KG1 (cell line): ENCODE measurements around the gene AQP7.
"Not testable (repeated sequence)": the region's sequence is repeated elsewhere in the genome, so short reads cannot be mapped to it uniquely, and the experiment has no call there.

Experiments used
- DNase-seq: peaks from one replicate; lab custom pipeline; 2025; lab: John Stamatoyannopoulos, UW

Gene AQP7

DNA sequence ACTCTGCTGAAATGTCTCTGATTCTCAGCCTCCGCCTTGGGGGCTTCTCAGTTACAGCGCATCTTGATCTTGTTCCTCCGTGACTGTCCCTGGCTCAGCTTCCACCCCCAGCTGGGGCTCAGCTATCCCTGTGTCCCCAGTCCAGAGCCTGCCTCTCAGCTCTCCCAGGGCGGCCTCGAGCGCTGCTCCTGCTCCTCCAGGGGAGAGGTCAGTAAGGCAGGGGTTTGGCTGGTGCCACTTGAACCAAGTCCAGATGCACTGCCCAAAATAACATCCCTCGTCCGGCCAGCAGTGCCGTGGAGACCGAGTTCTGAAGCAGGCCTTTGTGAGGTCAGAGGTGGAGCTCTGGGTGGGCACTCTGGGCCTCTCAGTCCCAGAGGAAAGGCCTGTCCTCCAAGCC, at the start of gene AQP7:
Gene AQP7, minus strand, starts transcription at position 198 of the 400 bp plus-strand sequence. CDS start 1,306 bp downstream, outside the sequence.
- DNase-seq, result not testable (repeated sequence)

- no peak for DNase-seq
Observed at GRCh38 chr9:33450621-33451146, 48.3 kb upstream of the AQP7 start.

DNA sequence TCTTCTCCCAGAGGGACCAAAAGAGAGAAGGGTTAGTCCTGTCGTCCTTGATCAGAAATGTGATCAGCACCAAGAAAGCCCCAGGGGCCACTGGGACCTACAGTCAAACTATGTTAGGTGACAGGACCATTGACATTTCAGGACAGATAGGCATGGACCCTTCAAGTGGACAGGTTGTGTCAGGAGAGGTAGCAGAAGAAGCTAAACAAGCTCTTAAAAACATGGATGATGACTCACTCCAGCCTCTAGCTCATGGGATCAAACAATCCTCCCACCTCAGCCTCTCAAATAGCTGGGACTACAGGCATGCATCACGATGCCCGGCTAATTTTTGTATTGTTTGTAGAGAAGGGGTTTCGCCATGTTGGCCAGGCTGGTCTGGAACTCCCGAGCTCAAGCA, 47.3 kb upstream of the AQP7 start:
- no peak for DNase-seq

DNA sequence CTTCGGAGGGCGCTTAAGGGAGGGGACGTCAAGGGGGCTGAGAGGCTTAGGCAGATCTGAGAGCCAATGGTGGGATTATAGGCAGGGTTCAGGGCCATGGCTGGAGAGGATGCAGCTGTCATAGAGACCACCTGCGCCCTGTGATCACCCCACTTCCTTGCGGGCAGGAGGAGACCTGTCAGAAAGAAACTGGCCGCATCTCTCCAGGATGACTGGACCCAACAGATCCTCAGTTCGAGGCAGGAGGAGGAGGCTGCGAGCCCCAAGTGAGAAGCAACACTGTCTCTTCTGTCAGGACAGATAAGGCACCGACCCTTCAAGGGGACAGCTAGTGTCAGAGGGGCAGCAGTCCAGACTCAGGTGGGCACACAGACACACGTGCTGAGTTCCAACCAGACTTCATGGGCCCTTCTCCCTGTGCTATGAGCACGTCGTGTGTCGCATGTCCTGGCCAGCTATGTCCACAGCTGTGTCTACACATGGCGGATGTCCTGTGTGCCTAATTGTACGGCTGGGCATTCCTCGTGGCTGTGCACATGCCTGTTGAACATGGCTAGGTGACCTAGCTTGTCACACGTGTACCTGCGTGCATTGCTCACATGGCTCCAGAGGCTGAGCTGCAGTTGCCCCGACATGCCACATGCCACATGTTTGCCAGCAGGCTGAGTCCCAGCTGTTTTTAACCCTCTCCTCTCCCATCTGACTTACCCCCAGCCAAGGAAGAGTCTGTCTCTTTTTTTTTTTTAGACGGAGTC, 45.6 kb upstream of the AQP7 start:
- DNase-seq, result no peak

GRCh38 chr9:33446946-33447798, 44.8 kb upstream of the AQP7 start, which contains the start of gene AQP3:
AQP3 (minus strand) TSS chr9:33447593; CDS start chr9:33447530, 63 bp downstream.
- no peak for DNase-seq

GRCh38 chr9:33446240-33446945, 44.0 kb upstream of the AQP7 start:
- no peak for DNase-seq

- DNase-seq, result no peak
Observed at GRCh38 chr9:33445389-33446239, 43.2 kb upstream of the AQP7 start.

GRCh38 chr9:33443464-33444154, 41.2 kb upstream of the AQP7 start:
- DNase-seq, result no peak

DNA sequence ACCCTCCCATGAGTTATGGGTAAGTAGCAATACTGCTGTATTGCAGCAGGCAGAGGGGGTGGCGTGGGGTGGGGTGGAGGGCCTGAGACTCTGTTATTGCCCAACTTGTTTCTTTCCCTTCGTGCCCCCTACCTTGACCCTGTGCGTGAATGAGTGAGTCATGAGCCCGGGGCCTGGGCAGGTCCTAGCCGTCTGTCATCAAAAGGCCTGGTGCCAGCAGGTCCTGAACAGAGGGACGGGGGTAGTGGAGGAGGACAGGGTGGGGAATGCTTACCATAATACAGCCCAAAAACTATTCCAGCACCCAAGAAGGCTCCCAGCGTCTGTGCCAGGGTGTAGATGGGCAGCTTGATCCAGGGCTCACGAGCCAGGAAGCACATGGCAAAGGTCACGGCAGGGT, 40.7 kb upstream of the AQP7 start:
- DNase-seq, result no peak

DNA sequence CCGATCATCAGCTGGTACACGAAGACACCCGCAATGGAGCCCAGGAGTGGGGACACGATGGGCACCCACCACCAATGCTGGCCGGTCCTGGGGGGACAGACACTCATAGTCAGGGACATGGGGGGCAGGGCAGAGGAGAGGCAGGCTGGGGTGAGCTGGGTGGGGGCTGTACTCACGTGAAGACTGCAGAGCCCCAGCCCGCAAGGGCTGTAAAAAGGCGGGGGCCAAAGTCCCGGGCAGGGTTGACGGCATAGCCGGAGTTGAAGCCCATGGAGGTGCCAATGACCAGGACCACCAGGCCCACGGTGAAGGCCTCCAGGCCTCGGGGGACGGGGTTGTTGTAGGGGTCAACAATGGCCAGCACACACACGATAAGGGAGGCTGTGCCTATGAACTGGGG, 39.8 kb upstream of the AQP7 start:
- no peak for DNase-seq

DNA sequence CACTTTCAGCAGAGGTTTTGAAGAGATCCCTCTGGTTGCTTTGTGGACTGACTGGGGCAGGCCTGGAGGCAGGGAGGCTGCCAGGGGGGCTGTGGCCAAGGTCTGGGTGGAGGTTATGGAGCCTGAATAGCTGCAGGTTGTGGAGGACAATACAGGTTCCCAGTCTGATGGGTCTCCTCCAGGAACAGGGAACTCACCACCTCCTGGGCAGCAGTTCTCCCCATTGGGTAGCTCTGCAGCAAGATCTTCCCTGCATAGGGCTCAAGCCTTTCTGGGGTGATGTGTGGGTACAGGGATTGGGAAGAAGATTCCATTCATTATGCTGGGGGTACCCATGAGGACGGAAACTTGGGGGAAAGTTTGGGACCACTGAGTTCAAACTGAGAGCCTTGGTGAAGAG, 38.2 kb upstream of the AQP7 start:
- DNase-seq, result no peak

DNA sequence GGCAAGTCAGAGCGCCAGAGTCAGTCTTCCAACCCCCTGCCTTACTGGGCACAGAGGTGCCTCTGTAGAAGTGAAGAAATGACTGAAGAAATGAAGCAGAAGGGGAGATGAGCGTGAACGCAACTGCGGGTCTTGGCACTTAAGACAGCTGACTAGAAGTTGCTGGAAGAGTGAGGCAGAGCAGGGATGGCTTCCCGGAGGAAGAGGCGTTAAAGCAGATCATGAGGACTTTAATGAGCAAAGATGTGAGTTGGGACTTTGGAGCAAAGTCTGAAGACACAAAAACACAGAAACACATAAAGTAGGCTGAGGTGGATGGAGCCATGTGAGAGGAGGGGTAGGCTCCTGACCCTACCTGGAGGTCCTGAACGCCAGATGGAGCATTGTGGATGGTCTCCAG, 37.8 kb upstream of the AQP7 start:
- no peak for DNase-seq

DNA sequence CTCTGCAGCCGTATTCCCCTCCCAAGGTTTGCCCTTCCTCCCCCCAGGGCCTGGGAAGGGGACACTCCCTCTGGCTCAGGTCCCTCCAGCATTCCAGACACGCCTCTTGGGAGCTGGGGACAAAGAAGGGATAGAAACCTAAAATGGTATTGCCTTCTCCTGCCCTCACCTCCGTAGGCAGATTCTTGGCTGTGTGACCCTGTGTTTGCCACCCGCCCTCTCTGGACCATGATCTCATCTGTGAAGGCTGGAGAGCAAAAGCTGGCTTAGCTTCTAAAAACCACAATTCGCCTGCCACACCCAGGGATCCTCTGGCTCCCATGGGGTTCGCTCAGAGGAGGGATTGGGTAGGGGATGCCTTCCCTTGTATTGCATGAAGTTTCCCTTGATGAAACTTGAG, 37.4 kb upstream of the AQP7 start:
- DNase-seq, result no peak

DNA sequence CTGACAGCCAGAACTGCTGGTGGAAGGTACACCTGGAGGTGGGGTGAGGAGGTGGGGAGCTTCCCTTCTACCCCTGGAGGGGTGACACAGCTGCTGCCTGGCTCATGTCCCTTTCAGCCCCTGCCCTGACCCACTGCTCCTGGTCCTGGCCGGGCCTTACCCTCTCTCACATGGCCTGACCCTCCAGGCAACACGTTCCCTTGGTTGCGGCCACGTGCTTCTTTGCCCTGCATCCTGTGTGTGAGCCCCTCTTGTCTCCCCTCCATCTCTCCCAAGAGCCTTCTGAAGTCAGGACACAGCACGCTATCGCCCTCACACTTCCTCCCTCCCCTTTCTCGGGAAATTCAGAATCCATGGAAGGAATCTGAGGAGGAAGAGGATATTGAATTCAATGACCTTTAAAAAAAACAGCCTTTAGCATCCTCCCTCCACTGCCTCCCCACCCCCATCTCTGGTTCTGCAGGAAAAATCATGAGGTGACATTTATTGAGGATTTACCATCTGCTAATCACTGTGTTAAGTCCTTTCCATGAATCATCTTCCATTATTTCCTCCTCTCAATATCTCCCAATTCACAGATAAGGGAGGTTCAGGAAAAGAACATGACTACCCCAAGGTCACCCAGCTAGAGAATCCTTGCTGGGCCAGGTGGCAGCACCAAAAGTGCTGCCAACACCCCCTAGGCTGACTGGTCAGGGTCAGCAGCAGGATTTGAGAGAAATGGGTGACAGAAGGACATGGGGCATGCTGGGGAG, 36.7 kb upstream of the AQP7 start:
- DNase-seq, result no peak

- no peak for DNase-seq
Observed at GRCh38 chr9:33437898-33438297, 35.5 kb upstream of the AQP7 start.

- no peak for DNase-seq
Observed at GRCh38 chr9:33437205-33437604, 34.8 kb upstream of the AQP7 start.

DNA sequence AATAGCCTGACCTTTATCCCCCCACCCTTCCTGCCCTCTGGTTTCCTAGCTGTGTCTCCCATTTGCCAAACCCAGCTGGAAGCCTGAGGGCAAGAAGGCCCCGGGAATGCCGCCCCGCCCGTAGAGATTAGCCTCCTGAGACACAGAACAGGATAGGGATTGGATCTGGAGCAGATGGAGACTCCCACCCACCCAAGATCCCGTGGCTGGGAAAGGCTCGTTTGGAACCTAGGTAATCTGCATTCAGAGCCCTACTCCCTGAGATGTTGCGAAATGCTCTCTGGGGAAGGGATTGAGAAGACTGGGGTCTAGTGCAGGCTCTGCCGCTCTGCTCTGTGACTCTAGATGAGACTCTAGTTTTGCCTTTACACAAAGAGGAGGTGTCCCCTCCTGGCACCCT, 34.1 kb upstream of the AQP7 start:
- DNase-seq, result no peak

DNA sequence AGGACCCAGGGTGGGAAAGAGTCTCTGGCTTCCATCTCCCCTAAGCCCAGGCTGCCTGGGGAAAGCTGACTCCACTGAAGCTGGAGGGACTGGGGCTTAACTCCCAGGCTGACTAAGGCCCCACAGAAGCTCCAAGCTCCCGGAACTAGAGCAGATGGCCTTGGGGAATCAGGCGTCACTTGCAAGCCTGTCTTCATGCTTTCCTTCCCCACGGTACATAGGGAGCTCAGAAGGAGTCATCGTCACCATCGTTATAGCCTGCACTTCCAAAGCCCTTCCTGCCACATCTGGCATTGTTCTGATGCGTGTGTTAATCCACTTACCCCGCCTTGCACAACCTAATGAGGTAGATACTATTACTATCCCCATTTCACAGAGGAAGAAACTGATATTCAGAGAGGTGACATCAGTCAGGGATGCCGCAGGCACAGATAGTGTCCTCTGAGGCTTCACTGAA, 33.5 kb upstream of the AQP7 start:
- DNase-seq, result no peak

GRCh38 chr9:33434317-33435105, 32.1 kb upstream of the AQP7 start:
- no peak for DNase-seq
